HuH-7 (cell line): ENCODE results near the gene NDUFA8.
"Not testable (repeated sequence)": the region's sequence is repeated elsewhere in the genome, so short reads cannot be mapped to it uniquely, and the experiment has no call there.

Experiments
- DNase-seq: peaks from one replicate; pipeline ENCODE4 v3.0.0; 2011; ENCODE audit warnings: low spot score

The NDUFA8 gene

DNA sequence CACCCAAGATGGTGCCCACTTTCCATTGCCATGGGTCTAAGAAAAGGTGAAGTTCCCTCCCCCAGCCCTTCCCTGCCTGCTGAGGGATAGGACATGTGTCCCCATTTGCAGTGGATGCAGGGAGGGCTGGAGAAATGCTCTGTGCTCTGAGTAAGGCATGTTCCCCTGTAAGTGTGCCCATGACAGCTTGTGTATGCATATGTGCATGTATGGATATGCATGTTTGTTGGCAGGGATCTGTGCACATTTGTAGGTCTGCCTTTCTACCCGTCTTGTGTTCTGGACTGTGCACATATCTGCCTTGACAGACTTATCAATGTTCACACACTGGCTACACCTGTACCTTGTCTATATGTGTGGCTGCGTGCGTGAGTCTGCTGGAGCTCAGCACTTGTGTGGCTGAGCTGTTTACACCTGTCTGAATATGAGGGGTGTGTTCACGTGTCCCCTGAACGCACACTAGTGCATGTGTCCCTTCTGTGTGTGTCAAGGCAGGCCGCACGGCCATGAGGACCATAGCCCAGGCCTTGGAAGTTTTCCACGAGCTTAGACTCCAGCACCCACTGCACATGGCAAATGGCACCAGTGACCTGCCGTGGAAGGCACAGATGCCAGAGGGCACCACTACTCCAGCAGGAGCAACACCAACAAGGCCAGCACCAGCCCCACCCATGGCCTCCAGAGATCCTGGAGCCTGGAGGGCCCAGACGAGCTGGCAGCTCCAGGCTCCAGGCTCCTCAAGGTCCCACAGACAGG lies 39.1 kb downstream of the NDUFA8 start:
- no peak for DNase-seq

DNA sequence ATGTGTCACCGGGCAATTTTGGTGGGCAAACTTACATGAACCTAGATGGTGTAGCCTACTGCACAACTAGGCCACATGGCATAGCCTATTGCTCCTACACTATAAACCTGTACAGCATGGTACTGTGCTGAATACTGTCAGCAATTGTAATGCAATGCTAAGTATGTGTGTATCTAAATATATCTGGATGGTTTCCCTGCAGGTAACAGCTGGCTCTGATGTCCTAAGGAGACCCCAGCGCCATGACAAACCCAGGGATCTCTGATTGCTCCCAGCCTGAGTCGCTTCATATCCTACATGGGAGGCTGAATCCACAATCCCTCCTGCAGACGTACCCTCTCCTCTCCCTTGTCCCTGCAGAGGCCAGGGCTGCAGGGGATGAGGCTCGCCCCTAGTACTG lies 39.9 kb downstream of the NDUFA8 start:
- no peak for DNase-seq

DNA sequence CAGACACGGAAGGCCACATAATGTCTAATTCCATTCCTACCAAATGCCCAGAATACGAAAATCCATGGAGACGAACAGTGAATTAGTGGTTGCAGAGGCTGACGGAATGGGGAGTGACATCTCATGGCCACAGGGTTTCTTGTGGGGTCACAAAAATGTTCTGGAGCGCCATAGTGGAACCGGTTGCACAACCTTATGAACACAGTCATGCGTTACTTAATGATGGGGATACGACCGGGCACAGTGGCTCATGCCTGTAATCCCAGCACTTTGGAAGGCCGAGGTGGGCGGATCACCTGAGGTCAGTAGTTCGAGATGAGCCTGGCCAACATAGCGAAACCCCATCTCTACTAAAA lies 40.4 kb downstream of the NDUFA8 start:
- DNase-seq = no peak

DNA sequence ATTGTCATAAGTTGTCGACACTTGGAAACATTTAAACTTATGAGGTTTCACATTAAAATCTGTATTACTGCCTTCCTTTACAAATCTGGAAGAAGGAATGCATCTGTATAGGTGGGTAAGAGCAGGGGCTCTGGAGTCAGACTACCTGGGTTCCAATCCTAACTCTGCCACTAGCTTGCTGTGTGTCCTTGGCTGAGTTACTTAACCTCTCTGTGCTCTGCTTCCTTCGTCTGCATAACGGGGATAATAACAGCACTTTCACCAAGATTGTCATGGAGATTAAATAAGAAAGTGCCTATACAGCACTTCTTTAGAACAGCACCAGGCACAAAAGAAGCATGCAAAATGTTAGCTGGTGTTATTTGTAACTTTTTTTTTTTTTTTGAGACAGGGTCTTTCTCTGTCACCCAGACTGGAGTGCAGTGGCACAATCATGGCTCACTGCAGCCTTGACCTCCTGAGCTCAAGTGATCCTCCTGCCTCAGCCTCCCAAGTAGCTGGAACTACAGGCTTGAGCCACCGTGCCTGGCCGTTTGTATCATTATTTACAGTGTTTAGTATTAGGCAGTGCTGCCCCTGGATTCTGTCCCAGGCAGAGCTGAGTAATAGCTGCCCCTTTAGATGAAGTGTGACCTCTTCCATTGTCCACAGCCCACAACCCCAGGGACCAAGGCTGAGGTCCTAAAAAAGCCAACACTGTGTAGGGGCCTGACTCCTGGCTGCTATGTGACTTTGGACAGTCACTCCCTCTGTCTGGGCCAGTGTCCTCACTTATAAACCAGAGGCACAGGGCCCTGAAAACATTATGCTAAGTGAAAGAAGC lies 41.0 kb downstream of the NDUFA8 start:
- no peak for DNase-seq

DNA sequence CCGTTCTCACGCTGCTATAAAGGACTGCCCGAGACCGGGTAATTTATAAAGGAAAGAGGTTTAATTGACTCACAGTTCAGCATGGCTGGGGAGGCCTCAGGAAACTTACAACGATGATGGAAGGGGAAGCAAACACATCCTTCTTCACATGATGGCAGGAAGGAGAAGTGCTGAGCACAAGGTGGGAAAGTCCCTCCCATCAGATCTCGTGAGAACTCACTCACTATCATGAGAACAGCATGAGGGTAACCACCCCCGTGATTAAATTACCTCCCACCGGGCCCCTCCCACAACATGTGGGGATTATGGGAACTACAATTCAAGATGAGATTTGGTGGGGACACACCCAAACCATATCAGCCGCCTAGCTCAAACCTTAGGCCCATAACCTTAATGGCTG lies 42.3 kb downstream of the NDUFA8 start:
- not testable (repeated sequence) for DNase-seq

DNA sequence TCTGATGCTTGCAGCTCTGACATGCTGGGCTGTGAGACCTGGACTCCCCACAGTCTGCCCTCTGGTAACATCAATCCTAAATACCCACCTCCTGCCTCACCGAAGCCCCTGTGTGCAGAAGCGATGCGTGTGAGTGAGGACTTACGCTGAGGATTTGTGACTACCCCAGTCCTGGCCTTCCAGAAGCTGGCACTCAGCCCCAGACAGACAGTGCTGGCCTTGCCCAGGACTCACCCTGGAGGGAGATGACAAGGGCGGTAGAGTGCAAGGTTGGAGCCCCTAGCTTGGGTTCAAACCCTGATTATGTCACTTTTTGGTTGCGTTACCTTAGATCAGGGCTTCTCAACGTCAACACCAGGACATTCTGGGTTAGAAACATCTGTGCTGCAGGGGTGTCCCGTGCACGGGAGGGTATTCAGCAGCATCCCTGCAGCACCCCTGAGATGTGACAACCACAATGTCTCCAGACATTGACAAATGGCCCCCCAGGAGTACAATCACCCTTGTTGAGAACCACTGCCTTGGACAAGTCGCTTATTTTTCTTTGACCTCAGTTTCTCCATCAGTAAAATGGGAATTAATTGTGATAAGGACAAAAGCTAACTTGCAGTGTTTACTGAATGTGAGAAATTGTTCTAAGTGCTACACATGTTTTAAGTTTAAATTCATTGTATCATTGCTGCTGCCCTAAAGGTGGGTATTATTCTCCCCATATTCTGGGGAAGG lies 43.0 kb downstream of the NDUFA8 start:
- DNase-seq = no peak

DNA sequence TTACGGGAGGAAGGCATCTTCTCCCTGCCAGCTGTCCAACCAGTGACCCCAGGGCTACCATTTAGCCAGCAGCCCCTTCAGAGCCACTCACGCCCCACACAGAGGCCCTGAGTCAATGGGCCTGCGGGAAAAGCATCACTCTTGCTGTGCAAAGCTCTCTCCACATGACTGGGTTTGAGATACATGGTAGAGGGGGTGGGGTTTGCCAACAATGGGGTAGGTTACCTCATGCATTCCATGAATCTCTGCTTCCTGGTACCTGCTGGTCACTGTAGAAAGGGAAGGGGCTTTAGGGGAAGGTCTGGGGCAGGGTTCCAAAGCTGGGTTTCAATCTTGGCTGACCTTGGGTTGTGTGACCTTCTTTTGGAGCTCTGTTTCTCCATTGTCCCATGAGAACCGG lies 43.5 kb downstream of the NDUFA8 start:
- no peak for DNase-seq

DNA sequence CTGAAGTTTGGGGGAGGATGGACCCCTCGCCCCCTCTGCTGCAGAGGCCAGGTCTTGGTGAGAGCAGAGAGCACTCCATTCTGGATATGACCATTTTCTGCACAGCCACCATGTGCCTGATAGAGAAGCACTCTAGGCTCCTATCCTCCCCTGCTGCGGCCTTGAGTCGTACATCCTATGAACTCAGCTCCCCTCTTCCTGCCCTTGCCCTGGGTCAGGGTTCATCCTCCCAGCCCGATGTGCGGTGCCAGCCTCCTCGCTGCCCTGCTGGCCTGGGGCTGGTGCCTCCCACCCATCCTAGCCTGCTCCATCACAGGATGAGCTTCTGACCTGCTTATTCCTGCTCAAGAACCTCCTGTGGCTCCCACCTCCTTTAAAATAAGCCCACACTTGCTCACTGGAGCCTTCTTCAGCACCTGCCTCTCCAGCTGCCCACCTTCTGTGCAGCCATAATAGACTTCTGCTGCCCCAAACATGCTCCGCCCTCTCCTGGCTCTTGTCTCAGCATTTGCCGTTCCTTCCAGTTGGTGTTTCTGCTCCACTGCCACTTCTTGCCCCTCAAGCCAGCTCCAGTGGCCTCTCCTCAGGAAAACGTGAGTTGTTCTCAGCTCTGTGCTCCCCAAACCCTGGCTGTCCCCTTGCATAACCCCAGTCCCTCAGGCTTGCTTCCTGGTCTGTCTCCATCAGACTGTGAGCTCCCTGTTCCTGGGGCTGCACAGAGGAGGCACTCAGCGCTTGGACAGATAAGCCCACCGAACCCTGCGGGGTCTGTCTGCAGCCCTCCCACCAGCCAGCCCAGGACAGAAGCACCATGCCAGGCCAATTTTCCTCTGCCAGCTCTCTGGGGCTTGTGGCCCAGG lies 44.2 kb downstream of the NDUFA8 start:
- DNase-seq = no peak

DNA sequence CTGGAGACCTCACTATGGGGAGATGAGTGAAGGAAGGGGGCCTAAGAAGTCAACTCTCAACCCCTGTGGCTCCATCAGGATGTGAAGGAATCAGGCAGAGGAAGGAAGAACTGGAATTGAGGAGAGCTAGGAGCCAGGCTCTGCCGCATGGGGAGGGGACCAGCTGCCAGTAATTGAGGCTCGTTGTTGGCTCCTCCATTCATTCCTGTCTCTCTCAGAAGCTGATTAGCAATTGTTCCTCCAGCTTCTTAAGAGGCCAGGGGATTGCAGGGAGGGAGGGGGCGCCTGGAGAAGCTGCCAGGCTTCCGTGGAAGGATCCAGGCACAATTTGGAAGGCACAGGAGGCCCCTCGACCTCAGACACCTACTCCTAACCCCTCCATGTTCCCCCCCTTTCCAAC lies 46.0 kb downstream of the NDUFA8 start:
- DNase-seq = no peak

DNA sequence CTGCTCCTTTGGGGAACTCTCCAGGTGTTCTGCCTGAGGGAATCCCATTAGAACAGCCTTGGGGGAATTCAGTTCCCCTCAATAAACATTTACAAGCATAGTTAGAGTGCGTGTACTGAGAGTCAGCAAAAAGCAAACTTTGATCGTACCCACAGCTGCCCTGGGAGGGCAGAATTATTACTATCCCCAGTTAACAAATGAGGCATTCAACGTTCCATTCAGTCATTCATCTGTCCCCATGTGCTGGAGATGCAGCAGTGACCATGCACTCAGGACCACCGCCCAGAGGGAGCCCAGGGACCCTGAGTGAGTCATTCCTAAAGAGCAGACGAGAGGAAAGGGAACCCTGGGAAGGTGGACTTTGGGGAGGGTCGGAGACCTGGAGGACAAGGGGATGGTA lies 47.3 kb downstream of the NDUFA8 start:
- no peak for DNase-seq

DNA sequence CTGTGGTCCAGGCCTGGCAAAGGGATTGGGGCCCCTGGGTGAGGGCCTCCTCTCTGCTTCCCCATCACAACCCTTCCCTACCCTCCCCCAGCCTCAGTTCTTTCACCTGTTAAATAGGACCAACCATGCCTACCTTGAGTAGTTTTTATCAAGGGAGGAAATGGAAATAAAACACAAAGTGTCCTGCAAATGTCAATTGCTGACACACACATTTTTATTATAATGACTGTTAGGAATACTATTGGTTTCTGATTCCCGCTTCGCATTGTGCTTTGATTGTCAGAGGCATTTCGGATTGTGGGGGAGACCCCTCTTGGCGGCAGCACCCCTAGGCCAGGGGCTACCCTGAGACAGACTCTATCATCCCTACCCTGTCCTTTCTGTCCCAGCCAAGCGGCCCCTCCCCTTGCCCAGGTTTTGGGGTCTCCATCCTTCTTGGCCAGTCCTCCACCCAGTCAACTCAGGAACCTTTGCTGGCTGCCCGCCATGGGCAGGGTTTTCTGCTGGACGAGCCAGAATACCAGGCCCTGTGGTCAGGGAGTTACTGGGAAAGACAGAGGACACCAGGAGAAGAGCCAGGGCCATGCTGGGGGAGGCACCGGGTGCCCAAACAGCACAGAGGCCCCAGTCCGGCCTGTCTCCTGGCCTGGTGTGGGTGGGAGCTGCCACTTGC lies 48.0 kb downstream of the NDUFA8 start:
- no peak for DNase-seq

DNA sequence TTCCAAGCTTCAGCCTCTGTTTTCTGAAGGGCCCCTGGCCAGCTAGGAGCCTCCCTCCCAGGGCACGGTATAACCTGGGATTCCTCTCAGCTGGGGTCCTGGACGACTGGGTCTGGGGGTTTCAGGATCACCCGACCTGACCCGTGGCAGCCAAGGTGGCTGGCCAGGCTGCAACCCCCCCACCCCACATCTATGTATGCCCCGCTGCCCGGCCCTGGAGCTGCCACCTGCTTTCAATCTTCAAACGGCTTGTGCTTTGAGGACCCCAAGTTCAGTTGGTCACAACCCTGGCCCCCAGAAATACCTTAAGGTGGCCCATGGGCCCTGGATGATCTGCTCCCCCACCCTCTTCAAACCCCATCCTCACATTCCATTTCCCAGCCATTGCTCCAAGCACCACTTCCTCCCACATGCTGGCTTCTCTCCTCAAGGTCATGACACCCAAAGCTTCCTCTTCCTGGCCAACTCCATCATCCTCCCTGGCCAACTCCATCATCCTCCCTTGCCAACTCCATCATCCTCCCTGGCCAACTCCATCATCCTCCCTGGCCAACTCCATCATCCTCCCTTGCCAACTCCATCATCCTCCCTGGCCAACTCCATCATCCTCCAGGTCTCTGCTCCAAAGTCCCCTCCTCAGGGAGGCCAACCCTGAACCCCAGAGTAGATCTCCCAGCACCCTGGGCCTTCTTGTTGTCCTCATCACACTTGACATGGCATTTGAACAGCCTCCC lies 49.3 kb downstream of the NDUFA8 start:
- no peak for DNase-seq

DNA sequence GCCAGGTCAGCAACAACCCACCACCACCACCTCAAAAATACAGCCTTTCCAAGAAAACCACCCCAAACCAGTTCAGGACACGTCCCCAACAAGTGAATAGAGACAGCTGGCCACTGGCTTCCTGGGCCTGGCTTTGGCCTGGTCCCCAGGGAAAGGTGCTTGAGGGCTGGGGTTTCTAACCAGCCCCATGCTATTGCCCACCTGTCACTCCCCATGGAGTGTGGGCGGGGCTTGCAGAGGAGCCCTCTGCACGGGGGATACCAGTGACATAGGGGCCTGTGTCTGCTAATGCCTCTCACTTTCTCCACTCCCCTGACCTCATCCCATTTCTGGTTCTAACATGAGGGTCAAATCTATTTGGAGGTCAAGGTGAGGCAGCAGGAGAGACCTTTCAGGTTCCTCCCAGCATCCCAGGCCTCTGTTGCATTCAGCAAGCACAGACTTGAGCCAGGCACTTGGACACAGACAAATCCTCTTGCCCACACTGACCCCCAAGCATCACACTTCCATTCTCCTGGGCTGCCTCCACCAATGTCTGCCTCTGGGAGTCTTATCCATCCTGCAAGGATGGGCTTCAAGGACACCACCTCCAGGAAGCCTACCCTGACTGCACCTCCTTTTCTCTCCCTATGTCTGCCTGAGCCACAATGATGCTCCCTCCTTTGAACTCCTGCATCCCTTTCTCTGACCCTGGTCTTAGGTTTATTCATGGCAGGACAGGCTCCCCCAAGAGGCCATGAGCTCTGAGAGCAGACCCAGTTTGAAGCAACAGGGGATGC lies 50.4 kb downstream of the NDUFA8 start:
- no peak for DNase-seq

DNA sequence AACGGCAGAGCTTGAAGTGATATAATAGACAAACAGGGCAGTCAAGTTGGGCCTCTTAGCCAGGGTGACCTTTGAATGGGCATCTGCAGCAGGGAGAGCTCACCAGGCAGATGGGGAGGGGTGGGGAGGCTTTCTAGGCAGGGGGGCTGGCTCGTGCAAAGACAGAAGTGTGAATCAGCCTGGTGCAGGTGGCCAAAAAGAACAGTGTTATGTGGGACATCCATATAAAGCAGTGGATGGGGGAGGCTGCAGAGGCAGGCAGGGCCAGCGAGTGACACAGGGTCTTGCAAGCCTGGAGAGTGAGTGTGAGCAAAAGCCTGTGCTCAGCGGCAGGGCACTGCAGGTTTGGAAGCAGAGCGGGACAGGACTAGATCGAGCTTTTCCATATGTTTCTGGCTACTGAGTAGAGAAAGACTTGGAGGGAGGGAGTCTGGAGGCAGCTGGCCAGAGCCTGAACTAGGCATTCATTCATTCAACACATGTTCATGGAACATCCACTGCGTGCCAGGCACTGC lies 52.2 kb downstream of the NDUFA8 start:
- DNase-seq = no peak

DNA sequence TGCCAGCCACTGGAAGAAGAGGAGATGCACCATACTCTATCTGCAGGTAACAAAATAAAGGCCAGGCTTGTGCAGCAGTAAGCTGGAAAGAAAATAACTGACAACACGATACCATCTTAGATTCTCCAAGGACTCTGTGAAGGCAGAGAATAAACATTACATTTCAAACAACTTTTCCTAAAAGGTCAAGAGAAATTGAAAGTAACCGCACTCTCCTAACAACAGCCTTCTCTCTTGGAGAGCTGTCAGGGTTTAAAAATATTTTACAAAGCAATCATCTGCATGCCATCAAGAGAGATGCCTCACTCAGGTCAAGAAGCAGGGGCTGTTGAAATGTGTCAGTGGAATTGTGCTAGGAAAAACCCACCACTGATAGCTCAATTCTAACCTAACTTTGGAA lies 53.0 kb downstream of the NDUFA8 start:
- DNase-seq = no peak

DNA sequence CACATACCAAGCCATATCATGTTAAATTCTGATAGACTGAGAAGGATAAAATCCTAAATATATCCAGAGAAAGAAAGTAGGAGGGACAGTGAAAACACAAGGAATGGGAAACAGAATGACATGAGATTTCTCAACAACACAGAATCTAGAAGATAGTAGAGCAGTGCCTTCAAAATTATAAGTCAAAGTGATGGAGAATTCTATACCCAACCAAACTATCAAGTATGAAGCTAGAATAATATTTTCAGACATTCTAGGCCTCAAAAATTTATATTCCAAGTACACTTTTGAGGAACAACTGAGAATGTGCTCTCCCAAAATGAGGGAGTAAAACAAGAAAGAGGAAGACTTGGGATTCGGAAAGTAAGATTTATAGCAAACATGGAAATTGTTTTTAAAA lies 55.6 kb downstream of the NDUFA8 start:
- no peak for DNase-seq

DNA sequence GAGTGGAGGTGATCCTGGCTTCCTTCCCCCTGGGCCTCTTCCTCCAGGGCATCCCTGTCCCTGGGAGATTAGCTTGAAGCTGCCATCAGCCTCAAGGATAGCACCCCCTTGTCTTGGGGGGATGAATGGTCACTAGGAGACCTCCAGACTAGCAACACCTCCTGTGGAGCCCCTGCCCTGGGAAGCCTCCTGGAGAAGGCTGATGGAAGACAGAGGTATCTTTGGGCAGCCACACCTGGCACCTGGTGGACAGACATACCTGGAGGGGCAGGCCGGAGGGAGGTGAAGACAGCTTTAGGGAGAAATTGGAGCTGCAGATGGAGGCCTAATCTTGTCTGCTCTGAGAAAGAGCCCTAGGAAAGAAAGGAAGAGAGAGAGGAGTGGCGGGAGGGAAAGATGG lies 57.4 kb downstream of the NDUFA8 start:
- DNase-seq = no peak

DNA sequence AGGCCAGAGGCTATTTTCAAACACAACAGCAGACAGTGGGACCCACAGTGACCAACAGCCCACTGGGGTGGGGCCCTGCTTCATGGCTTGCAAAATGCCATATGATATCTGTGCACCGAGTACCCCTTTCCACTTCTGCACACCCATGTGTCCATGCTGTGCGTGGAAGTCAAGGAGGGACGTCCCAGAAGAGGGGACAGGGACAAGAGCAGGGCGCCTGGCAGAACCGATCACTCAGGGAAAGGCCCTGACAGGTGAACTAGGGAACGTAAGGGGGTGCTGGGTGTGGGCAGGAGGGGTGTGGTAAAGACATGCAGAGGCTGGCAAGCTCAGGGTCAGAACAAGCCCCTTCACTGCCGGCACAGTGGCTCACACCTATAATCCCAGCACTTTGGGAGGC lies 58.8 kb downstream of the NDUFA8 start:
- DNase-seq = no peak

DNA sequence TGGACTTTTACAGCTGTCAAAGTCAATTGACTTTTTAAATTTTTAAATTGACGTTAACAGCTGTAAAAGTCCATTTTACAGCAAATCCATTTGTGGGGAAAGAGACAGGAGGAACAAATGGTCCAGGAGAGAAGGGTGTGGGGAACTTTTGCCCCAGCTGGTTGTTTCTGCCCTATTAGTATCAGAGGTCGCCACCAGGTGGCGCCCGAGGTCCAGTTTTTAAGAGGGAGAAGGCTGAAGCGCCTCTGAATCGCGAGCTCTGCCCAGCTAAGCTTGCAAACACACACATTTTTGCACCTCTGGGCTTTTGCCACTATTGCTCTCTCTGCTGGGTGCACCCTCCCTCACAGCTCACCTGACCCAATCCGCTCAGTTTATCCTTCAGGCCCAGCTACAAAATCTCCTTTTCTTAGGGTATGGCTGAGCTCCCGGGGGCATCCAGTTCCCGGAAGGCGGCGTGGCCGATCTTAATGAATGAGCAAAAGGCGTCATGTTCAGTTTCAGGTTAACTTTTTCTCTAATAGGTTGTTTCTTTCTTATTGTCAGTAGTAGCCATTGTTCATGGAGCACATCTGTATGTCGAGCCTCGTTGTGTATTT lies 60.2 kb downstream of the NDUFA8 start:
- peak; percentile 77 for DNase-seq
